IPS-15b (cell line): Measurements from ENCODE around the gene DSTYK.
"Not testable (repeated sequence)": the region's sequence is repeated elsewhere in the genome, so short reads cannot be mapped to it uniquely, and the experiment has no call there.

Source experiments
- H3K27me3 ChIP-seq: one replicate; pipeline ENCODE4 v1.6.1; 2013; ENCODE audit warnings: low read length; ENCODE audit not compliant: control insufficient read depth, insufficient read depth
- H3K36me3 ChIP-seq: one replicate; pipeline ENCODE4 v1.6.1; 2013; ENCODE audit warnings: low read length; ENCODE audit not compliant: control insufficient read depth, insufficient read depth
- H3K4me1 ChIP-seq: one replicate; pipeline ENCODE4 v1.6.1; 2013; ENCODE audit warnings: mild to moderate bottlenecking, low read length; ENCODE audit not compliant: control insufficient read depth, insufficient read depth
- H3K4me3 ChIP-seq: one replicate; pipeline ENCODE4 v1.5.1; 2013; ENCODE audit warnings: low read depth, low read length
- H3K9ac ChIP-seq: one replicate; pipeline ENCODE4 v1.6.1; 2013; ENCODE audit warnings: low read depth, mild to moderate bottlenecking, low read length
- H3K9me3 ChIP-seq: one replicate; pipeline ENCODE4 v1.6.1; 2013; ENCODE audit warnings: mild to moderate bottlenecking, low read length; ENCODE audit not compliant: control insufficient read depth, insufficient read depth

Gene DSTYK

DNA sequence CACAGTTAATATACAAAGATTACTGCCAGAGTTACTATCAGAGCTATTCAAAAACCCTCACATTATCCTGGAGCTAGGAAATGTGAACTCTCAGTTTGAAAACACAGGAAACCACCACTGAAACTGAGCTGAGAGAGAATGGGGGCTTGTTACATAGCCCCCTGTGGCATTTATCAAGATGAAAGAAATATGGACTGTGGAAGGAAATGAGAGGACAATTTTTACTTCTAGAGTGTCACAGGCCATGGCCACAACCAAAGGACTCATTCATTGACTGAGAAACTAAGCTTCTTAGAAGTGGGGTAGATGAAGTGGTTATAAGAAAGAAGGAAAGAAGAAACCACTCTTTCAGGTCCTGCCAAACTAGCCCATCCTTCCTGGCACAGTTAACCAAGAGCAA lies 25.3 kb downstream of the DSTYK start:
- no peaks in the 10 kb centered on the region for H3K27me3 ChIP-seq
- H3K9ac ChIP-seq, result no peak overlapping the region
- H3K9me3 ChIP-seq, result no peaks in the 10 kb centered on the region
- peaks cover 38% of the 10 kb centered on the region for H3K4me1 ChIP-seq
- H3K4me3 ChIP-seq, result no peak overlapping the region
- no peaks in the 10 kb centered on the region for H3K36me3 ChIP-seq

- Histone ChIP-seq H3K4me3 (no peak overlapping the region), H3K9me3 (no peaks in the 10 kb centered on the region), H3K4me1 (peaks cover 17% of the 10 kb centered on the region), H3K9ac (no peak overlapping the region), H3K36me3 (no peaks in the 10 kb centered on the region), H3K27me3 (no peaks in the 10 kb centered on the region)
These were observed 27.7 kb downstream of the DSTYK start for GRCh38 chr1:205183676-205184335.

DNA sequence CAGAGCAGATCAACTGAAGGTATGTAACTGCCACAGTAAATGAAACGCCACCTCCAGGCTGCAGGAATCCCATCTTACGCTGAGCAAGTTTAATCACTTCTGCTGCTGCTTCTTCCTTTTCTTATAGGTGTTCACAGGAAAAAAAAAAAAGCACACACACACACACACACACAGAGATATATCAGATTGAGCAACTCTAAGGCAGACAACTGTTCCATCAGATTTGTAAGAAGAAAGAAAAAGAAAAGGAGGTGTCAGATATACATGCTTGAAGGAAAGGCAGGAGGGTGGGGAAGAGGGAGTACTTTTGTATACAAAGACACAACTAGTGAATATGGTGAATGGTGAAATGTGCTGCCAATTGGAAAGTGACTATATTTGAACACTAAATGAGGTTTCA lies 28.6 kb downstream of the DSTYK start:
- Histone ChIP-seq H3K36me3 (no peaks in the 10 kb centered on the region), H3K4me3 (no peak overlapping the region), H3K9me3 (no peaks in the 10 kb centered on the region), H3K9ac (no peak overlapping the region), H3K4me1 (peaks cover 8% of the 10 kb centered on the region), H3K27me3 (no peaks in the 10 kb centered on the region)

- not testable (repeated sequence) for H3K27me3 ChIP-seq, H3K36me3 ChIP-seq, H3K4me1 ChIP-seq, H3K4me3 ChIP-seq, H3K9me3 ChIP-seq, H3K9ac ChIP-seq
These were observed 31.2 kb downstream of the DSTYK start for GRCh38 chr1:205180331-205180730.

GRCh38 chr1:205179842-205180241 lies 31.7 kb downstream of the DSTYK start:
- Histone ChIP-seq H3K9ac (peak overlapping the region; percentile 16), H3K4me1 (no peaks in the 10 kb centered on the region), H3K27me3 (no peaks in the 10 kb centered on the region), H3K4me3 (no peak overlapping the region), H3K9me3 (no peaks in the 10 kb centered on the region), H3K36me3 (no peaks in the 10 kb centered on the region)

GRCh38 chr1:205172729-205173366 lies 38.7 kb downstream of the DSTYK start:
- Histone ChIP-seq H3K4me3 (no peak overlapping the region), H3K9ac (no peak overlapping the region), H3K4me1 (no peaks in the 10 kb centered on the region), H3K9me3 (no peaks in the 10 kb centered on the region), H3K27me3 (no peaks in the 10 kb centered on the region), H3K36me3 (no peaks in the 10 kb centered on the region)

- no peaks in the 10 kb centered on the region for H3K4me1 ChIP-seq
These were observed 40.1 kb downstream of the DSTYK start for GRCh38 chr1:205171369-205171768.

GRCh38 chr1:205170532-205171269 lies 40.8 kb downstream of the DSTYK start:
- Histone ChIP-seq H3K4me1 (no peaks in the 10 kb centered on the region), H3K9ac (no peak overlapping the region), H3K27me3 (no peaks in the 10 kb centered on the region), H3K4me3 (no peak overlapping the region), H3K9me3 (no peaks in the 10 kb centered on the region), H3K36me3 (no peaks in the 10 kb centered on the region)

More at GRCh38 chr1:205171369-205171768, 40.1 kb downstream of the DSTYK start:
- Histone ChIP-seq H3K4me3 (no peak overlapping the region), H3K27me3 (no peaks in the 10 kb centered on the region), H3K9me3 (no peaks in the 10 kb centered on the region), H3K9ac (no peak overlapping the region), H3K36me3 (no peaks in the 10 kb centered on the region)

- Histone ChIP-seq H3K9me3 (no peaks in the 10 kb centered on the region), H3K36me3 (no peaks in the 10 kb centered on the region), H3K9ac (no peak overlapping the region), H3K4me3 (no peak overlapping the region), H3K27me3 (no peaks in the 10 kb centered on the region), H3K4me1 (no peaks in the 10 kb centered on the region)
These were observed 42.3 kb downstream of the DSTYK start for GRCh38 chr1:205169248-205169647.

- Histone ChIP-seq H3K27me3 (no peaks in the 10 kb centered on the region), H3K9ac (no peak overlapping the region), H3K9me3 (no peaks in the 10 kb centered on the region), H3K4me1 (no peaks in the 10 kb centered on the region), H3K4me3 (no peak overlapping the region), H3K36me3 (peaks cover 6% of the 10 kb centered on the region)
These were observed 43.2 kb downstream of the DSTYK start for GRCh38 chr1:205168291-205168690.

DNA sequence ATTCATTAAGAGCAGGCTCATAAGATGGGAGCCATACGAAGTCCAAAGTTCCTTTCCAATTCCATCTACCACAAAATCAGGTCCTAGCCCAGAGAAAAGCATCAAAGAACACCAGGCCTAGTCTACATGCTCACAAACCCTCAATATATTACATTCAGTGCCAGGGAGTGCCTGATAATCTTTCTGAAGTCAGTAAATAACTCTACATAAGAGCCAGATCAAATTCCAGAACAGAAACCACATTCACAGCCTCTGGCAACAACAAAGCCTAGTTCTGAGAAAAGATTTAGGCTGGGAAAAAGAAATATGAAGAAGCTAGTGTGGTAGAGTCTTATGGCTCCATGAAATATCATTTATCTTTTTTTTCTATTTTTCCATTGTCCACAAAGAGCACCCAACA lies 49.2 kb downstream of the DSTYK start:
- H3K9me3 ChIP-seq, result peaks cover under 1% of the 10 kb centered on the region
- H3K4me1 ChIP-seq, result no peaks in the 10 kb centered on the region
- H3K4me3 ChIP-seq, result no peak overlapping the region
- peaks cover 46% of the 10 kb centered on the region for H3K36me3 ChIP-seq
- no peak overlapping the region for H3K9ac ChIP-seq
- H3K27me3 ChIP-seq, result no peaks in the 10 kb centered on the region

- Histone ChIP-seq H3K27me3 (no peaks in the 10 kb centered on the region), H3K9me3 (peaks cover 12% of the 10 kb centered on the region), H3K4me3 (no peak overlapping the region), H3K36me3 (peaks cover 57% of the 10 kb centered on the region), H3K4me1 (no peaks in the 10 kb centered on the region), H3K9ac (no peak overlapping the region)
These were observed 50.4 kb downstream of the DSTYK start for GRCh38 chr1:205161076-205161475.
